Ishikawa (cell line): Measurements from ENCODE around the gene ADAMTSL1.

Experiments
- EP300 ChIP-seq: IDR thresholded peaks from 2 replicates; pipeline ENCODE4 v1.6.1; 2012; ENCODE audit warnings: borderline replicate concordance
- MAX ChIP-seq: IDR thresholded peaks from 2 replicates; pipeline ENCODE4 v1.6.1; 2012
- REST ChIP-seq: IDR thresholded peaks from 2 replicates; pipeline ENCODE4 v1.6.1; 2012; ENCODE audit warnings: low read depth, mild to moderate bottlenecking
- ZBTB7A ChIP-seq: IDR thresholded peaks from 2 replicates; pipeline ENCODE4 v1.6.1; 2012; ENCODE audit warnings: low read depth

- no peak for TF ChIP-seq REST
- TF ChIP-seq MAX, result no peak
- TF ChIP-seq EP300, result no peak
- no peak for TF ChIP-seq ZBTB7A
Observed at GRCh38 chr9:18601956-18602355, 128.0 kb downstream of the ADAMTSL1 start.
